GM19397 (cell line): ENCODE measurements around the gene RBM8A.

Experiments used
- ATAC-seq: cut with Tn5 transposase; IDR thresholded peaks from one replicate; pipeline ENCODE4 v1.9.1; 2021; ENCODE audit warnings: mild to moderate bottlenecking, moderate library complexity; ENCODE audit not compliant: unreplicated experiment

RBM8A gene

DNA sequence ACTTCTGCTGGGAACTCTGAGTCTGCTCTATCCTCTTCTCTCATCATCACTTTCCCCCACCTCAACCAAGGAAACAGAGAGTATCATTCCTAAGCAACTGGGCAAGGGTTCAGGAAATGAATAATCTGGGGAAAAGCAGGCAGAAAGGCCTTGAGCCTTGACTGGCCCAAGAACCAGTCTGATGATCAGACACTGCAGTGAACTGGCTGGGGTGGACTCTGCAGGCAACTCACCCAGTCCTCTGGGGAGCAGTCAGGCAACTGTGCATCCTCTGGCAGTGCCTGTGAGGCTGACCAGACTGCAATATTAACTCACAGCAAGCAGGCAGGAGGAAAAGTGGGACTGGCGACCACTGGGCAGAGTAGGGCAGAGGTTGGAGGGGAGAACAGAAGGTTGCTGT, 42.6 kb downstream of the RBM8A start:
- ATAC-seq: no peak

DNA sequence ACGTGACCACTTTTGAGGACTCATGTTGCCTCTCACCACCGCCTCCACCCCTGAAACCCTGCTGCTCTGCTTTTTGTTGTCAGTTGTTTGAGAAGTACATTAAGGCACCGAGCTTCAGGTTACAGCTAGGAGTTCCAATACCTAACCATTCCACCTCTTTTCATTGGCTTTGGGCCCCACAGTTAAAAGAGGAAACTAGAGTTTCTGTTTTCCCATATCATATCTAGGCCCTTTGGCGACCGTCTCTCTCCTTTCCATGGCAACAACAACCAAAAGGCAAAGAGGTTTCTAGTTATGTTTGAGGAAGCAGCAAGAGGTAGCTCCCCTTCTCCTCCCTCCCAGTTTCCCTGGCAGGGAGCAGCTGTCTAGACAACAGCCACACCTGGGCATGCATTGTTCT, 47.5 kb downstream of the RBM8A start:
- no peak for ATAC-seq

DNA sequence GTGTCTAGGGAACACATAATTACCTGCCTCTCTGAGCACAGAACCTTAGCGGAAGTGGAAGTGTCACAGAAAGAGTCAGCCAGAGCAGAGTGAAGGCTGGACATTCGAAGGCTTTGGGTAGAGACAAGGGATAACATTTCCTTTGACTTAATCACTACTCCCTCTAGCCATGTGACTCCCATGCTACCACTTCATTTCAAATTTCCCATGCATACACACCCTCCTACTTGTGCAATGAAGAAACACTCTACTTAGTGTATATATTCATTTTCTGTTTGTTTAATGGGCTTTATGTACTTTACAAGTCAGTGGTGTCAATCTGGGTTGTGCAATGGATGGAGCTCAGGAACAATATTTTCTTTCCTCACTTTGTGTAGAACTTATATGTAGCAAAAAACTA, 48.6 kb downstream of the RBM8A start:
- no peak for ATAC-seq

DNA sequence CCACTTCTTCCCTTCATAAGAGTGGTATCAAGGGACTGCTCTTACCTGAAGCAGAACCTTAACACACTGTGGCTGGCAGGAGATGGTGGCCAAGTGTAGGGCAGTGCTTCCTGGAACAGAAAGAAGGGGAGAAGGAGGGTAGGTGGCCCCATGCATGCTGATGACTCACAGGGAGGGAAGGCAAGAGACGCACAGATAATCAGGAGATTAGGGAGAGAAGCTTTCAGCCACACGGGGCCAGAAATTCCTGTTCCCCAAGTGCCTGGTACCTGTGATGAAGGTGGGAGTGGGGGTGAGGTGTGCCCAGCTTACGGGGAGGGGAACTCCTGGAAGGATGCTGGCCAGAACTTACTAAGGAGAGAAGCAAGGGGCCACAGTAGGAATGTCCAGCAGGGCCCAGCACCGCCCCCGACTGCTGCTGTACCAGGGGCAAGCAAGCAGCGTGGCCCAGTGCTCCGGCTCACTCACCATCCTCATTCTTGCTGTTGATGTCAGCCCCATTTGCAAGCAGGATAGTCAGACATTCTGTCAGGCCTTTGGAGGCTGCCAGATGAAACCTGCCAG, 49.3 kb downstream of the RBM8A start:
- no peak for ATAC-seq

DNA sequence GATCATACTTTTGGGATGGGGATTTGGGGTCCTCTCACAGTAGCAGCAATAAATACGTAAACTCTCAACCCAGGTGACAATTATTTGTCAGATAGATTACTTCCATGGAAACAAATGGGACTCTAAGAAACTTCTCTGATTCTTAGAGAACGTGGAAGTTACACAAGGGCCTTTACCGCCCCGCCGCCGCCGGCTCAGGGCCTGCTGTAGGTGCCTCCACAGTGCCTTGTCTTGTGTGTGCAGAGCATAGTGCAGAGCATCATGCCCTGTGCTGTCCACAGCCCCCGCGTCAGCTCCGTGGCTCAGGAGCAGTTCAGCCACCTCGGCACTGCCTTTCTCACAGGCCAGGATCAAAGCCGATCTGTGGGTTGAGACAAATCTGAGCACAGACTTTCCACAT, 52.6 kb downstream of the RBM8A start:
- ATAC-seq: no peak

DNA sequence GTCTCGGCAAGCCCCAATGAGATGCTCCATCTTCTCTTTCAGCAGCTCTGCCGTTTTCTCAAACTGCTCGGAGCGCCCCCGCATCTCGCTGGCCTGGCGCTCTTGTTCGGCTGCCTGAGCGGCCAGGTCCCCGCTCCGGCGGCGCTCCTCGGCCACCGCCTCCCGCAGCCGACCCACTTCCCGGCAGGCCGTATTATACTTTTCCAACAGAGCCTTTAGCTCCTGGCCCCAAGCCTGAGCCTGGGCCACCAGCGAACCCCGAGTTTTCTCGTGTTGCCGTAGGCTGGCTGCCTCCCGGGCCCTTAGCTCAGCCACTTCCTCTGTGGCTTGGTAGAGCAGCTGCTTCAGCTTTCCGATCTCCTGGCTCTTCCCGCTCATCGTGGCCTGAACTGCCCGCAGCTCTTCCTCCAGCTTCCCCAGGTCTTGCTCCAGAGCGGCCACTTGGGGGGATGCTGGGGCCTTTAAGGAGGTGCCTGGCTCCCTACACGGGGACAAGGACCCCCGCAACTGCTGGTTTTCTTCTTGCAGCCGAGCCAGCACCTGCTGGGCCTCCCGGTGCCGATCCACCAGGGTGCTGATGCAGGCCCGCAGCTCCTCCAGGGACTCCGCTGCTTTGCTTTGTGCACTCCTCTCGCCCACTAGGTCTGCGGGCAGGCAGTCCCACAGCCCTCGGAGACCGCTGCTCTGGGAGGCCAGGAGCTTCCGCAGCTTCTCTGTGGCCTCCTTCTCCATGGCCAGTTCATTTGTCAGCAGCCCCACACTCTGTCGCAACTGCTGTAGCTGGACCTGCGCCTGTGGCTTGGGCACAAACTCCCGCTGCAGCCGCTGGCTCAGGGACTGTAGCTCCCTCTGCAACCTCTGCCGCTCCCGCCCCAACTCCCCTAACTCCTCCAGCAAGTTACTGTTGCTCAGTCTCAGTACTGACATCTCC, 55.0 kb downstream of the RBM8A start:
- ATAC-seq: no peak
